GM23338 (cell line): ENCODE measurements around the gene PPCDC. TPM values are rescaled to one million over a fixed set of nuclear protein-coding genes. Genes with fewer than 3 reads are reported as not detected.

ENCODE experiments used
- ATAC-seq: fragments of 200-7000 bp; cut with Tn5 transposase; 3 replicates; pipeline ENCODE4 v1.9.1; 2020
- DNase-seq: peaks from one replicate; pipeline ENCODE4 v3.0.0-alpha.2; 2015; ENCODE audit warnings: low spot score
- H2AFZ ChIP-seq: fragments of 200-600 bp; sonication (generic); 2 replicates; pipeline ENCODE4 v1.8.0; 2016; ENCODE audit warnings: antibody characterized with exemption, mild to moderate bottlenecking, moderate library complexity
- H3F3A ChIP-seq: fragments of 200-600 bp; sonication (generic); replicated peaks from 2 replicates; pipeline ENCODE4 v1.8.0; 2017; ENCODE audit warnings: antibody characterized with exemption, mixed run types, low read depth
- H3K27ac ChIP-seq: fragments of 200-600 bp; sonication (generic); 2 replicates; pipeline ENCODE4 v1.6.1; 2016; ENCODE audit warnings: low read depth
- H3K27me3 ChIP-seq: fragments of 200-600 bp; sonication (generic); 2 replicates; pipeline ENCODE4 v1.8.0; 2016; ENCODE audit warnings: mild to moderate bottlenecking, mixed run types, moderate library complexity; ENCODE audit not compliant: insufficient read depth
- H3K36me3 ChIP-seq: fragments of 200-600 bp; sonication (generic); 2 replicates; pipeline ENCODE4 v1.8.0; 2016; ENCODE audit warnings: mild to moderate bottlenecking; ENCODE audit not compliant: insufficient read depth
- H3K4me1 ChIP-seq: fragments of 200-600 bp; sonication (generic); 2 replicates; pipeline ENCODE4 v1.8.0; 2016; ENCODE audit warnings: mild to moderate bottlenecking, moderate library complexity; ENCODE audit not compliant: insufficient read depth
- H3K4me2 ChIP-seq: fragments of 200-600 bp; sonication (generic); 2 replicates; pipeline ENCODE4 v1.7.1; 2017; ENCODE audit warnings: mixed run types
- H3K4me3 ChIP-seq: fragments of 200-600 bp; sonication (generic); 2 replicates; pipeline ENCODE4 v1.6.1; 2016; ENCODE audit warnings: mixed run types
- H3K79me2 ChIP-seq: fragments of 200-600 bp; sonication (generic); replicated peaks from 2 replicates; pipeline ENCODE4 v1.8.0; 2017; ENCODE audit warnings: mild to moderate bottlenecking; ENCODE audit not compliant: insufficient read depth
- H3K9me2 ChIP-seq: fragments of 200-600 bp; sonication (generic); 2 replicates; pipeline ENCODE4 v1.8.0; 2017; ENCODE audit not compliant: insufficient read depth
- H4K20me1 ChIP-seq: fragments of 200-600 bp; sonication (generic); replicated peaks from 2 replicates; pipeline ENCODE4 v1.8.0; 2017; ENCODE audit warnings: mild to moderate bottlenecking; ENCODE audit not compliant: insufficient read depth
- H3K27ac Mint-ChIP-seq: 2 replicates; pipeline ENCODE4 v1.8.0; 2020; ENCODE audit warnings: inconsistent platforms, mild to moderate bottlenecking, moderate library complexity, mixed read lengths
- H3K27me3 Mint-ChIP-seq: 3 replicates; pipeline ENCODE4 v1.8.0; 2022; ENCODE audit warnings: low read depth, mild to moderate bottlenecking, moderate library complexity, mixed read lengths, inconsistent platforms; ENCODE audit not compliant: insufficient read depth, poor library complexity
- H3K36me3 Mint-ChIP-seq: 3 replicates; pipeline ENCODE4 v1.8.0; 2021; ENCODE audit warnings: low read depth, mild to moderate bottlenecking, inconsistent platforms, moderate library complexity, mixed read lengths
- H3K4me1 Mint-ChIP-seq: 3 replicates; pipeline ENCODE4 v1.8.0; 2020; ENCODE audit warnings: mild to moderate bottlenecking, inconsistent platforms, mixed read lengths
- H3K4me3 Mint-ChIP-seq: 3 replicates; pipeline ENCODE4 v1.8.0; 2021; ENCODE audit warnings: moderate library complexity, mild to moderate bottlenecking, inconsistent platforms, mixed read lengths
- H3K9me3 Mint-ChIP-seq: 3 replicates; pipeline ENCODE4 v1.8.0; 2020; ENCODE audit warnings: moderate library complexity, mild to moderate bottlenecking, inconsistent platforms, mixed read lengths
- CREB1 ChIP-seq: fragments of 250-450 bp; sonication (Bioruptor Pico); IDR thresholded peaks from 2 replicates; pipeline ENCODE4 v1.5.0; 2020; ENCODE audit warnings: low read depth, mild to moderate bottlenecking, moderate library complexity
- EZH2 ChIP-seq: fragments of 200-600 bp; sonication (generic); IDR thresholded peaks from one replicate; pipeline ENCODE4 v1.8.0; 2017; ENCODE audit warnings: antibody characterized with exemption, mild to moderate bottlenecking, low read depth; ENCODE audit not compliant: unreplicated experiment
- EZH2phosphoT487 ChIP-seq: fragments of 200-600 bp; sonication (generic); IDR thresholded peaks from one replicate; pipeline ENCODE4 v1.8.1; 2018; ENCODE audit warnings: antibody characterized with exemption; ENCODE audit not compliant: unreplicated experiment
- JUNB ChIP-seq: IDR thresholded peaks from one replicate; pipeline ENCODE4 v1.6.1; 2016; ENCODE audit warnings: antibody characterized with exemption; ENCODE audit not compliant: unreplicated experiment
- NANOG ChIP-seq: IDR thresholded peaks from 2 replicates; pipeline ENCODE4 v1.6.1; 2016; ENCODE audit warnings: antibody characterized with exemption, borderline replicate concordance
- POLR2AphosphoS5 ChIP-seq: IDR thresholded peaks from 2 replicates; pipeline ENCODE4 v1.6.1; 2016; ENCODE audit warnings: antibody characterized with exemption, low read depth
- STAT1 ChIP-seq: IDR thresholded peaks from one replicate; pipeline ENCODE4 v1.6.1; 2016; ENCODE audit warnings: antibody characterized with exemption; ENCODE audit not compliant: unreplicated experiment
- ZNF114 ChIP-seq: fragments of 250-450 bp; sonication (Bioruptor Pico); IDR thresholded peaks from 2 replicates; pipeline ENCODE4 v1.5.0; 2020; ENCODE audit warnings: mild to moderate bottlenecking, moderate library complexity
- ZNF331 ChIP-seq: fragments of 250-450 bp; sonication (Bioruptor Pico); IDR thresholded peaks from 2 replicates; pipeline ENCODE4 v1.5.0; 2020; ENCODE audit warnings: low read depth, mild to moderate bottlenecking, moderate library complexity
- polyA plus RNA-seq: library from polyadenylated mRNA; unstranded; fragments of >200 nt; fragmentation: Nextera tagmentation; extraction: Ambion mirVana; gene quantifications from 2 replicates; pipeline ENCODE4 v1.2.1, GENCODE V29; 2016
- total RNA-seq: library from RNA; depleted of rRNA; stranded (reverse); fragments of >200 nt; shearing (Covaris generic); gene quantifications from 2 replicates; pipeline ENCODE4 v1.2.3, GENCODE V29; 2014
- TF ChIP-seq, protein P1 (sequence below), 2 experiments: fragments of 200-600 bp in 1 of 2; sonication (generic) in 1 of 2; conservative IDR thresholded peaks; 2 replicates each; pipeline versions ENCODE4 v1.5.1 to v1.6.1; 2016 to 2017; ENCODE audit warnings: antibody characterized with exemption in 2 of 2, low read depth in 2 of 2, mild to moderate bottlenecking in 2 of 2, moderate library complexity in 1 of 2
- TF ChIP-seq, protein P2 (sequence below): IDR thresholded peaks from one replicate; pipeline ENCODE4 v1.6.1; 2018; ENCODE audit warnings: antibody characterized with exemption; ENCODE audit not compliant: unreplicated experiment
- TF ChIP-seq, protein P3 (sequence below): IDR thresholded peaks from 2 replicates; pipeline ENCODE4 v1.6.1; 2016; ENCODE audit warnings: antibody characterized with exemption
- TF ChIP-seq, protein P4 (sequence below): fragments of 250-450 bp; sonication (Bioruptor Pico); IDR thresholded peaks from 2 replicates; pipeline ENCODE4 v1.5.0; 2020; ENCODE audit warnings: mild to moderate bottlenecking, moderate library complexity

Gene PPCDC
- total and polyA plus RNA-seq, 2 experiments from 2014 or later: 17.8 to 40.2 TPM

DNA sequence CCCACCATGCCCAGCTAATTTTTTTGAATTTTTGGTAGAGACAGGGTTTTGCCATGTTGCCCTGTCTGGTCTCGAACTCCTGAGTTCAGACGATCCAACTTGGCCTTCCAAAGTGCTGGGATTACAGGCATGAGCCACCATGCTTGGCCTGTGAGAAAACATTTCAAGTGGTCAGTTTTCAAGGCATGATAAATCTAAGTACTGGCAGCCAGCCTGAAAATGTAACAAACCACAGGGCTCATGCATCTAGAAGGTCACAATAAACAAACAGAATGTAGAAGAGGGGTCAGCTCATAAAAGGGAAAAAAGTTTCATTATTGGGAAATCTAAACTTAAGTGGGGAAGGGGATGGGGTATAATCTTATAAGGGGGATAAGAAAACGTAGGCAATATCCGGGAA is 39.9 kb downstream of the PPCDC start:
- Mint-ChIP-seq H3K36me3 (peaks cover 19% of the 10 kb centered on the region), H3K9me3 (peaks cover 20% of the 10 kb centered on the region), H3K4me1 (0 out of 3 replicates have a peak, but pooled peaks cover 3% of the 10 kb centered on the region), H3K27ac (no peak overlapping the region), H3K27me3 (peaks cover 3% of the 10 kb centered on the region), H3K4me3 (no peak overlapping the region)
- Histone ChIP-seq H3K27ac (no peak overlapping the region), H3K36me3 (no peaks in the 10 kb centered on the region), H2AFZ (no peak overlapping the region), H3K79me2 (no peaks in the 10 kb centered on the region), H3K4me3 (no peak overlapping the region), H3F3A (no peaks in the 10 kb centered on the region), H3K27me3 (no peaks in the 10 kb centered on the region), H3K9me2 (no peaks in the 10 kb centered on the region), H3K4me2 (no peak overlapping the region), H4K20me1 (no peaks in the 10 kb centered on the region), H3K4me1 (no peaks in the 10 kb centered on the region; the same call in 1 of the 2 replicates)
- TF ChIP-seq, protein P1, sequence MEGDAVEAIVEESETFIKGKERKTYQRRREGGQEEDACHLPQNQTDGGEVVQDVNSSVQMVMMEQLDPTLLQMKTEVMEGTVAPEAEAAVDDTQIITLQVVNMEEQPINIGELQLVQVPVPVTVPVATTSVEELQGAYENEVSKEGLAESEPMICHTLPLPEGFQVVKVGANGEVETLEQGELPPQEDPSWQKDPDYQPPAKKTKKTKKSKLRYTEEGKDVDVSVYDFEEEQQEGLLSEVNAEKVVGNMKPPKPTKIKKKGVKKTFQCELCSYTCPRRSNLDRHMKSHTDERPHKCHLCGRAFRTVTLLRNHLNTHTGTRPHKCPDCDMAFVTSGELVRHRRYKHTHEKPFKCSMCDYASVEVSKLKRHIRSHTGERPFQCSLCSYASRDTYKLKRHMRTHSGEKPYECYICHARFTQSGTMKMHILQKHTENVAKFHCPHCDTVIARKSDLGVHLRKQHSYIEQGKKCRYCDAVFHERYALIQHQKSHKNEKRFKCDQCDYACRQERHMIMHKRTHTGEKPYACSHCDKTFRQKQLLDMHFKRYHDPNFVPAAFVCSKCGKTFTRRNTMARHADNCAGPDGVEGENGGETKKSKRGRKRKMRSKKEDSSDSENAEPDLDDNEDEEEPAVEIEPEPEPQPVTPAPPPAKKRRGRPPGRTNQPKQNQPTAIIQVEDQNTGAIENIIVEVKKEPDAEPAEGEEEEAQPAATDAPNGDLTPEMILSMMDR (conservative IDR thresholded peaks at IDR 0.05; ENCODE audit: low read depth in 2 of 2): no peak
- TF ChIP-seq CREB1 (CRISPR knock-in tag) (no peak), POLR2AphosphoS5 (no peak), STAT1 (no peak), ZNF331 (CRISPR knock-in tag) (no peak), EZH2 (no peak), EZH2phosphoT487 (no peak), JUNB (no peak), ZNF114 (CRISPR knock-in tag) (no peak), NANOG (no peak)
- TF ChIP-seq, protein P2, sequence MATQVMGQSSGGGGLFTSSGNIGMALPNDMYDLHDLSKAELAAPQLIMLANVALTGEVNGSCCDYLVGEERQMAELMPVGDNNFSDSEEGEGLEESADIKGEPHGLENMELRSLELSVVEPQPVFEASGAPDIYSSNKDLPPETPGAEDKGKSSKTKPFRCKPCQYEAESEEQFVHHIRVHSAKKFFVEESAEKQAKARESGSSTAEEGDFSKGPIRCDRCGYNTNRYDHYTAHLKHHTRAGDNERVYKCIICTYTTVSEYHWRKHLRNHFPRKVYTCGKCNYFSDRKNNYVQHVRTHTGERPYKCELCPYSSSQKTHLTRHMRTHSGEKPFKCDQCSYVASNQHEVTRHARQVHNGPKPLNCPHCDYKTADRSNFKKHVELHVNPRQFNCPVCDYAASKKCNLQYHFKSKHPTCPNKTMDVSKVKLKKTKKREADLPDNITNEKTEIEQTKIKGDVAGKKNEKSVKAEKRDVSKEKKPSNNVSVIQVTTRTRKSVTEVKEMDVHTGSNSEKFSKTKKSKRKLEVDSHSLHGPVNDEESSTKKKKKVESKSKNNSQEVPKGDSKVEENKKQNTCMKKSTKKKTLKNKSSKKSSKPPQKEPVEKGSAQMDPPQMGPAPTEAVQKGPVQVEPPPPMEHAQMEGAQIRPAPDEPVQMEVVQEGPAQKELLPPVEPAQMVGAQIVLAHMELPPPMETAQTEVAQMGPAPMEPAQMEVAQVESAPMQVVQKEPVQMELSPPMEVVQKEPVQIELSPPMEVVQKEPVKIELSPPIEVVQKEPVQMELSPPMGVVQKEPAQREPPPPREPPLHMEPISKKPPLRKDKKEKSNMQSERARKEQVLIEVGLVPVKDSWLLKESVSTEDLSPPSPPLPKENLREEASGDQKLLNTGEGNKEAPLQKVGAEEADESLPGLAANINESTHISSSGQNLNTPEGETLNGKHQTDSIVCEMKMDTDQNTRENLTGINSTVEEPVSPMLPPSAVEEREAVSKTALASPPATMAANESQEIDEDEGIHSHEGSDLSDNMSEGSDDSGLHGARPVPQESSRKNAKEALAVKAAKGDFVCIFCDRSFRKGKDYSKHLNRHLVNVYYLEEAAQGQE: no peak
- TF ChIP-seq, protein P3, sequence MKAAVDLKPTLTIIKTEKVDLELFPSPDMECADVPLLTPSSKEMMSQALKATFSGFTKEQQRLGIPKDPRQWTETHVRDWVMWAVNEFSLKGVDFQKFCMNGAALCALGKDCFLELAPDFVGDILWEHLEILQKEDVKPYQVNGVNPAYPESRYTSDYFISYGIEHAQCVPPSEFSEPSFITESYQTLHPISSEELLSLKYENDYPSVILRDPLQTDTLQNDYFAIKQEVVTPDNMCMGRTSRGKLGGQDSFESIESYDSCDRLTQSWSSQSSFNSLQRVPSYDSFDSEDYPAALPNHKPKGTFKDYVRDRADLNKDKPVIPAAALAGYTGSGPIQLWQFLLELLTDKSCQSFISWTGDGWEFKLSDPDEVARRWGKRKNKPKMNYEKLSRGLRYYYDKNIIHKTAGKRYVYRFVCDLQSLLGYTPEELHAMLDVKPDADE: no peak
- TF ChIP-seq, protein P4, sequence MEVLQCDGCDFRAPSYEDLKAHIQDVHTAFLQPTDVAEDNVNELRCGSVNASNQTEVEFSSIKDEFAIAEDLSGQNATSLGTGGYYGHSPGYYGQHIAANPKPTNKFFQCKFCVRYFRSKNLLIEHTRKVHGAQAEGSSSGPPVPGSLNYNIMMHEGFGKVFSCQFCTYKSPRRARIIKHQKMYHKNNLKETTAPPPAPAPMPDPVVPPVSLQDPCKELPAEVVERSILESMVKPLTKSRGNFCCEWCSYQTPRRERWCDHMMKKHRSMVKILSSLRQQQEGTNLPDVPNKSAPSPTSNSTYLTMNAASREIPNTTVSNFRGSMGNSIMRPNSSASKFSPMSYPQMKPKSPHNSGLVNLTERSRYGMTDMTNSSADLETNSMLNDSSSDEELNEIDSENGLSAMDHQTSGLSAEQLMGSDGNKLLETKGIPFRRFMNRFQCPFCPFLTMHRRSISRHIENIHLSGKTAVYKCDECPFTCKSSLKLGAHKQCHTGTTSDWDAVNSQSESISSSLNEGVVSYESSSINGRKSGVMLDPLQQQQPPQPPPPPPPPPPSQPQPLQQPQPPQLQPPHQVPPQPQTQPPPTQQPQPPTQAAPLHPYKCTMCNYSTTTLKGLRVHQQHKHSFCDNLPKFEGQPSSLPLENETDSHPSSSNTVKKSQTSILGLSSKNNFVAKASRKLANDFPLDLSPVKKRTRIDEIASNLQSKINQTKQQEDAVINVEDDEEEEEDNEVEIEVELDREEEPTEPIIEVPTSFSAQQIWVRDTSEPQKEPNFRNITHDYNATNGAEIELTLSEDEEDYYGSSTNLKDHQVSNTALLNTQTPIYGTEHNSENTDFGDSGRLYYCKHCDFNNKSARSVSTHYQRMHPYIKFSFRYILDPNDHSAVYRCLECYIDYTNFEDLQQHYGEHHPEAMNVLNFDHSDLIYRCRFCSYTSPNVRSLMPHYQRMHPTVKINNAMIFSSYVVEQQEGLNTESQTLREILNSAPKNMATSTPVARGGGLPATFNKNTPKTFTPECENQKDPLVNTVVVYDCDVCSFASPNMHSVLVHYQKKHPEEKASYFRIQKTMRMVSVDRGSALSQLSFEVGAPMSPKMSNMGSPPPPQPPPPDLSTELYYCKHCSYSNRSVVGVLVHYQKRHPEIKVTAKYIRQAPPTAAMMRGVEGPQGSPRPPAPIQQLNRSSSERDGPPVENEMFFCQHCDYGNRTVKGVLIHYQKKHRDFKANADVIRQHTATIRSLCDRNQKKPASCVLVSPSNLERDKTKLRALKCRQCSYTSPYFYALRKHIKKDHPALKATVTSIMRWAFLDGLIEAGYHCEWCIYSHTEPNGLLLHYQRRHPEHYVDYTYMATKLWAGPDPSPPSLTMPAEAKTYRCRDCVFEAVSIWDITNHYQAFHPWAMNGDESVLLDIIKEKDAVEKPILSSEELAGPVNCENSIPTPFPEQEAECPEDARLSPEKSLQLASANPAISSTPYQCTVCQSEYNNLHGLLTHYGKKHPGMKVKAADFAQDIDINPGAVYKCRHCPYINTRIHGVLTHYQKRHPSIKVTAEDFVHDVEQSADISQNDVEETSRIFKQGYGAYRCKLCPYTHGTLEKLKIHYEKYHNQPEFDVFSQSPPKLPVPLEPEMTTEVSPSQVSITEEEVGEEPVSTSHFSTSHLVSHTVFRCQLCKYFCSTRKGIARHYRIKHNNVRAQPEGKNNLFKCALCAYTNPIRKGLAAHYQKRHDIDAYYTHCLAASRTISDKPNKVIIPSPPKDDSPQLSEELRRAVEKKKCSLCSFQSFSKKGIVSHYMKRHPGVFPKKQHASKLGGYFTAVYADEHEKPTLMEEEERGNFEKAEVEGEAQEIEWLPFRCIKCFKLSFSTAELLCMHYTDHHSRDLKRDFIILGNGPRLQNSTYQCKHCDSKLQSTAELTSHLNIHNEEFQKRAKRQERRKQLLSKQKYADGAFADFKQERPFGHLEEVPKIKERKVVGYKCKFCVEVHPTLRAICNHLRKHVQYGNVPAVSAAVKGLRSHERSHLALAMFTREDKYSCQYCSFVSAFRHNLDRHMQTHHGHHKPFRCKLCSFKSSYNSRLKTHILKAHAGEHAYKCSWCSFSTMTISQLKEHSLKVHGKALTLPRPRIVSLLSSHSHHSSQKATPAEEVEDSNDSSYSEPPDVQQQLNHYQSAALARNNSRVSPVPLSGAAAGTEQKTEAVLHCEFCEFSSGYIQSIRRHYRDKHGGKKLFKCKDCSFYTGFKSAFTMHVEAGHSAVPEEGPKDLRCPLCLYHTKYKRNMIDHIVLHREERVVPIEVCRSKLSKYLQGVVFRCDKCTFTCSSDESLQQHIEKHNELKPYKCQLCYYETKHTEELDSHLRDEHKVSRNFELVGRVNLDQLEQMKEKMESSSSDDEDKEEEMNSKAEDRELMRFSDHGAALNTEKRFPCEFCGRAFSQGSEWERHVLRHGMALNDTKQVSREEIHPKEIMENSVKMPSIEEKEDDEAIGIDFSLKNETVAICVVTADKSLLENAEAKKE: no peak
- DNase-seq (no peak), ATAC-seq (no peak)
